ENCODE data around the gene D2HGDH. TPM values are rescaled to one million over a fixed set of nuclear protein-coding genes. Genes with fewer than 3 reads are reported as not detected.

Gene D2HGDH
- total RNA-seq (10 to 100 TPM; 33.4 to 38.4 TPM), polyA plus RNA-seq (ENCODE audit: insufficient read length in 6 of 6) (10 to 100 TPM; 32.8 to 53.3 (median 44.1) TPM)
- long read RNA-seq, donor 1, transcript D2HGDH-213 (4 exons, 1,026 nt): major isoform, 5 of 8 reads
- long read RNA-seq, donor 1, partial matches to known transcripts: 0 of 8 reads
- long read RNA-seq, donor 1, other reads (novel, unspliced or antisense): 0 of 8 reads
- long read RNA-seq, donor 2, partial matches to known transcripts: 0 of 1 reads
- long read RNA-seq, donor 2, other reads (novel, unspliced or antisense): 0 of 1 reads
- long read RNA-seq, donor 3, partial matches to known transcripts: 0 of 4 reads
- long read RNA-seq, donor 3, other reads (novel, unspliced or antisense): 0 of 4 reads
- long read RNA-seq, donor 4, partial matches to known transcripts: 1 of 5 reads
- long read RNA-seq, donor 4, other reads (novel, unspliced or antisense): 3 of 5 reads
- long read RNA-seq, donor 5, partial matches to known transcripts: 0 of 2 reads
- long read RNA-seq, donor 5, other reads (novel, unspliced or antisense): 0 of 2 reads
- long read RNA-seq, donor 6: 0 reads
- long read RNA-seq, donor 7, partial matches to known transcripts: 38 of 40 reads
- long read RNA-seq, donor 7, other reads (novel, unspliced or antisense): 0 of 40 reads
- long read RNA-seq, donor 8, partial matches to known transcripts: 0 of 2 reads
- long read RNA-seq, donor 8, other reads (novel, unspliced or antisense): 0 of 2 reads
- long read RNA-seq, donor 9: 0 reads
- long read RNA-seq, donor 10, partial matches to known transcripts: 1 of 4 reads
- long read RNA-seq, donor 10, other reads (novel, unspliced or antisense): 1 of 4 reads
- long read RNA-seq, donor 11, partial matches to known transcripts: 0 of 2 reads
- long read RNA-seq, donor 11, other reads (novel, unspliced or antisense): 0 of 2 reads
- long read RNA-seq, donor 12, partial matches to known transcripts: 43 of 45 reads
- long read RNA-seq, donor 12, other reads (novel, unspliced or antisense): 0 of 45 reads

DNA sequence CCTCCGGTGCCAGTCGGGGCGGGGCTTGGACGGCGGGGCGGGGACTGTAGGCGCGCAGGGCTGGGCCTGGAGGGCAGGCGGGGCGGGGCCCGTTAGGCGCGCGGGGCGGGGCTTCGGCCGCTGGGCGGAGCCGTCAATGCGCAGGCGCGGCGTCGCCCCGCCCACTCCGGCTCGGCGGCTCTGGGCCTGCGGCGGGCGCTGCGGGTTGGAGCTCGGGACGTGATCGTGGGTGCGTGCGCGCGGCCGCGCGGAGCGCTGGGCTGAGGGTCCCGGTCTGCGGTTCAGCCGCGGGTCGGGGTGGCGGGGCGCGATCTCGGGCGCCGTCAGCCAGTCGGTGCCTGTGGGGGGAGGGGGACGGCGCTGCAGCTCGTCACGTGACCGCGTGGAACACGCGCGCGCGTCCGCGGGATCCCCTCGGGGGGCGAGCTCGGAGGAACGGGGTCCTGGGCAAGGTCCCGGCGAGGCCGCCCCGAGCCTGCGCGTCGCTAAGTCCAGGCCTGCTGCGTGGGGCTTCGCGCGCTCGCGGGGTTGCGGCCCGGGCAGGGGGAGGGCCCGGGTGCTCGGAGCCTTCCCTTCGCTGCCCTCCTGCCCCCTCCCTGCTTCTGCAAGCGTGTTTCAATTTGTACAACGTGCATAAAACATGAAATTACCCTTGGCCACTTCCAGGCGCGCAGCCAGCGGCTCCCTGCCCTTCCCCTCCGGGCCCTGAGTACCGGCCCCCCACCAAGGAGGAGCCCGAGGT is at the start of gene D2HGDH:
Gene D2HGDH (plus strand): TSS at position 164 of the 742 bp plus-strand sequence. CDS start 595 bp downstream, outside the sequence.
- H3K4me1 ChIP-seq: peaks cover 4 to 55% of the 10 kb centered on the region in 2 donors
- ATAC-seq (peak; percentile 95), DNase-seq (peak; percentile 84 to 100 (median 93))
- H3K27ac ChIP-seq: peak within 1 kb of the TSS; percentile 84 to 87
- peaks cover 0 to 6% of the 10 kb centered on the region in 2 donors for H3K36me3 ChIP-seq
- peak within 1 kb of the TSS; percentile 98 for H3K4me3 ChIP-seq
- intact Hi-C loops (cut with DNase I): loop anchor here in 1 of 2 donors (10.0 kb wide), 1 partner anchor 140 kb away; no protein-coding TSS in a partner anchor
- H3K9me3 ChIP-seq: no peaks in the 10 kb centered on the region
- TF ChIP-seq CTCF (IDR thresholded peaks at IDR 0.05): no peak
- no peaks in the 10 kb centered on the region for H3K27me3 ChIP-seq

- H3K4me3 ChIP-seq: peak overlapping the region; percentile 98 to 99
- peak overlapping the region in 1 of 2 donors; percentile 93 for H3K27ac ChIP-seq
- no peaks in the 10 kb centered on the region for H3K27me3 ChIP-seq
- intact Hi-C loops (cut with DNase I): no loop called here
- peak; percentile 3 for ATAC-seq
- peaks cover 0 to 28% of the 10 kb centered on the region in 2 donors for H3K36me3 ChIP-seq
- no peaks in the 10 kb centered on the region for H3K9me3 ChIP-seq
- TF ChIP-seq CTCF (IDR thresholded peaks at IDR 0.05): no peak
- H3K4me1 ChIP-seq: peaks cover 6 to 39% of the 10 kb centered on the region in 2 donors
- DNase-seq: peak in 1 of 4 donors; percentile 84
These were observed 48.1 kb upstream of the D2HGDH start for GRCh38 chr2:241686324-241686649.

DNA sequence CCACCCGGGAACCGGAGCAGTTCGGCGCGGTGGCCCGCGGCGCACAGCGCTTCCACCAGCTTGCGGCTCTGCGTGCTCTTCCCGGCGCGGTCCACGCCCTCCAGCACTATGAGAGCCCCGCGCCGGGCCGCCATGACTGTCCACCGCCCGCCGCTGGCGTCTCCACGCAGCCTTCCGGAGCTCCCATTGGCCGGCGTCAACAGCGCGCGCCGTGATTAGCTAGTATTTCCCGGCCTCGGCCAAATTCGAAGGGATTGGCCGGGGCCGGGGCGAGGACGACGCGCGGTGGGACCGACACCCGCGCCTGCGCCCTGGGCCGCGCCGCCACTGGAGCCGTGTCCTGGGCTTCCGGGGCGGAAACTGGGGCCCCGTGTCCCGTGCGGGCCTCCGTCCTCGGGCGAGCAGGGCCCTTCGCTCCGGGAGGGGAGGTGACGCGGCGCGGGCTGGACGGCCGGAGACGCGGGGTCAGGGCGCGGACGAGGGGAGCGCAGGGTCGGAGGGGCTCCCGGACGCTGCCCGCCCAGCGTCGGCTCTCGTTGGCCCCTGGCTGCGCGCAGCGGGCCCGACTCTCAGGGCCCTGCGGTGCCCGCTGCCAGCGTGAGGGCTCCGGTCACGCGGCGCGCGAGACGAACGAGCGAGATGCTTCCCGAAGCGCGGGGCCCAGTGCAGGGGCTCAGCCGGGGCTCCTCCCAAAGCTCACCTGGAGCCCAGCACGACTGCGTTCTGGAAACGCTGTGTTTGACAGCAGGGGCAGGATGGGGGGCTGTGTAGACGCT is 47.6 kb upstream of the D2HGDH start, which contains the start of gene DTYMK:
Gene DTYMK (minus strand): TSS at position 166 of the 776 bp plus-strand sequence. CDS start 32 bp downstream, at position 134.
- DNase-seq (peak; percentile 93 to 99 (median 96)), ATAC-seq (peak; percentile 97)
- no peak for TF ChIP-seq CTCF (IDR thresholded peaks at IDR 0.05)
- H3K4me1 ChIP-seq: peaks cover 6 to 39% of the 10 kb centered on the region in 2 donors
- no peaks in the 10 kb centered on the region for H3K27me3 ChIP-seq
- peak within 1 kb of the TSS; percentile 93 to 96 for H3K27ac ChIP-seq
- peaks cover 0 to 28% of the 10 kb centered on the region in 2 donors for H3K36me3 ChIP-seq
- intact Hi-C loops (cut with DNase I): no loop called here
- no peaks in the 10 kb centered on the region for H3K9me3 ChIP-seq
- peak within 1 kb of the TSS; percentile 98 to 99 for H3K4me3 ChIP-seq

DNA sequence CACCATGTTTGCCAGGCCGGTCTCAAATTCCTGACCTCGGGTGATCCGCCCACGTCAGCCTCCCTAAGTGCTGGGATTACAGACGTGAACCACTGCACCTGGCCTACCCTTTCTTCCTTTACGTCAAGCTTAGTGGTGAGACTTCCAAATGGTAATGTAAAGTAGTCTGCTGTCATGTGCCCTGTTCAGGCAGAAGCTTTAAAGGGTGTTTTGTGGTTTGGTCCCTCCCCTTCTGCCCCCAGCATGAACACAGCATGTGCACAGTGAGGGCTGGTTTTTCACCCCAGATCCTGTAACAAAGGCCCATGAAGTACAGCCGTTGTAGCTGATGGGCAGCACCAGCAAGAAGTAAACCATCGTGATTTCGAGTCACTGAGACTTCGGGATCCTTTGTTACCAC is 45.1 kb upstream of the D2HGDH start:
- intact Hi-C loops (cut with DNase I): no loop called here
- Histone ChIP-seq H3K9me3 (no peaks in the 10 kb centered on the region), H3K27ac (no peak overlapping the region), H3K27me3 (no peaks in the 10 kb centered on the region), H3K4me1 (peaks cover 6 to 39% of the 10 kb centered on the region in 2 donors), H3K4me3 (no peak overlapping the region), H3K36me3 (peaks cover 0 to 43% of the 10 kb centered on the region in 2 donors)
- DNase-seq (no peak), ATAC-seq (no peak)
- TF ChIP-seq CTCF (IDR thresholded peaks at IDR 0.05): no peak
